OCI-LY7 (cell line): ENCODE measurements around the gene PIGN.

Experiments
- EZH2phosphoT487 ChIP-seq: fragments of 200-600 bp; sonication (generic); IDR thresholded peaks from 2 replicates; pipeline ENCODE4 v1.6.1; 2018; ENCODE audit warnings: low read depth, borderline replicate concordance, mild to moderate bottlenecking, mixed run types, antibody characterized with exemption, low read length, moderate library complexity, mixed read lengths
- TF ChIP-seq, protein P1 (sequence below): fragments of 200-600 bp; sonication (generic); conservative IDR thresholded peaks from 2 replicates; pipeline ENCODE4 v1.5.1; 2014; ENCODE audit warnings: mild to moderate bottlenecking, antibody characterized with exemption, low read length, moderate library complexity, mixed read lengths

DNA sequence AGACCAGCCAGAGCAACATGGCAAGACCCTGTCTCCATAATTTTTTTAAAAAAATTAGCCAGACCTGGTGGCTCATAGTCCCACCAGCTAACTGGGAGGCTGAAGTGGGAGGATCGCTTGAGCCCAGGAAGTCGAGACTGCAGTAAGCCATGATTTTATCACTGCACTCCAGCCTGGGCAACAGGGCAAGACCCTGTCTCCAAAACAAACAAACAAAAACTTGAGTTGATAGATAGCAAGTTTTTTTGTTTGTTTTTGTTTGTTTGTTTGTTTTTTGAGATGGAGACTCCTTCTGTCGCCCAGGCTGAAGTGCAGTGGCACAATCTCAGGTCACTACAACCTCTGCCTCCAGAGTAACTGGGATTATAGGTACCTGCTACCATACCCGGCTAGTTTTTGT lies 19.0 kb upstream of the PIGN start:
- TF ChIP-seq, protein P1, sequence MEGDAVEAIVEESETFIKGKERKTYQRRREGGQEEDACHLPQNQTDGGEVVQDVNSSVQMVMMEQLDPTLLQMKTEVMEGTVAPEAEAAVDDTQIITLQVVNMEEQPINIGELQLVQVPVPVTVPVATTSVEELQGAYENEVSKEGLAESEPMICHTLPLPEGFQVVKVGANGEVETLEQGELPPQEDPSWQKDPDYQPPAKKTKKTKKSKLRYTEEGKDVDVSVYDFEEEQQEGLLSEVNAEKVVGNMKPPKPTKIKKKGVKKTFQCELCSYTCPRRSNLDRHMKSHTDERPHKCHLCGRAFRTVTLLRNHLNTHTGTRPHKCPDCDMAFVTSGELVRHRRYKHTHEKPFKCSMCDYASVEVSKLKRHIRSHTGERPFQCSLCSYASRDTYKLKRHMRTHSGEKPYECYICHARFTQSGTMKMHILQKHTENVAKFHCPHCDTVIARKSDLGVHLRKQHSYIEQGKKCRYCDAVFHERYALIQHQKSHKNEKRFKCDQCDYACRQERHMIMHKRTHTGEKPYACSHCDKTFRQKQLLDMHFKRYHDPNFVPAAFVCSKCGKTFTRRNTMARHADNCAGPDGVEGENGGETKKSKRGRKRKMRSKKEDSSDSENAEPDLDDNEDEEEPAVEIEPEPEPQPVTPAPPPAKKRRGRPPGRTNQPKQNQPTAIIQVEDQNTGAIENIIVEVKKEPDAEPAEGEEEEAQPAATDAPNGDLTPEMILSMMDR, result no peak
- TF ChIP-seq EZH2phosphoT487, result no peak
